Panc1 (cell line): ENCODE data around the gene ECHDC1.

Source experiments
- POLR2AphosphoS5 ChIP-seq: IDR thresholded peaks from 2 replicates; pipeline ENCODE4 v1.6.1; 2012; ENCODE audit warnings: mild to moderate bottlenecking, low read depth, low read length, moderate library complexity
- TF ChIP-seq, protein P1 (sequence below): fragments of 450-650 bp; IDR thresholded peaks from 2 replicates; pipeline ENCODE4 v1.5.1; 2017; ENCODE audit warnings: mild to moderate bottlenecking
- TF ChIP-seq, protein P2 (sequence below), 2 experiments: IDR thresholded peaks; 2 replicates each; pipeline ENCODE4 v1.6.1; 2011 to 2012; ENCODE audit warnings: low read depth in 2 of 2, control low read depth in 1 of 2, low read length in 1 of 2, mild to moderate bottlenecking in 1 of 2, moderate library complexity in 1 of 2; ENCODE audit not compliant: insufficient read depth in 1 of 2

DNA sequence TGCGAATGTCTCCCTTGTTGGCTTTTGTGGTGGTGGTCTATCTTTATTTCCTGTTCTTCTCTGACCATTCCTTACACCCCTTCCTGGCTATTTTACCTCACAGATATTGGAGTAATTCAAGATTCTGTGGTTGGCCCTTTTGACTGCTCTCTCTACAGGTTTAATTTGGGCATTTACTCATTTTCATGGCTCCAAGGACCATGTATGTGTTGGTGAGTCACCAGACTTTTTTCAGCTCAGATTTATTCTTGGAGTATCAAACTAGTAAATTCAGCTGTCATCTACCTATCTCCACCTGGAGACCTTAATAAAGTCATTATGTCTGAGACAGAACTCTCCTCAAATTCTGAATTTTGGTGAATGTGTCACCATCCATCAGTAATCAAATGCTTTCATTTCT lies 61.2 kb downstream of the ECHDC1 start:
- TF ChIP-seq, protein P1, sequence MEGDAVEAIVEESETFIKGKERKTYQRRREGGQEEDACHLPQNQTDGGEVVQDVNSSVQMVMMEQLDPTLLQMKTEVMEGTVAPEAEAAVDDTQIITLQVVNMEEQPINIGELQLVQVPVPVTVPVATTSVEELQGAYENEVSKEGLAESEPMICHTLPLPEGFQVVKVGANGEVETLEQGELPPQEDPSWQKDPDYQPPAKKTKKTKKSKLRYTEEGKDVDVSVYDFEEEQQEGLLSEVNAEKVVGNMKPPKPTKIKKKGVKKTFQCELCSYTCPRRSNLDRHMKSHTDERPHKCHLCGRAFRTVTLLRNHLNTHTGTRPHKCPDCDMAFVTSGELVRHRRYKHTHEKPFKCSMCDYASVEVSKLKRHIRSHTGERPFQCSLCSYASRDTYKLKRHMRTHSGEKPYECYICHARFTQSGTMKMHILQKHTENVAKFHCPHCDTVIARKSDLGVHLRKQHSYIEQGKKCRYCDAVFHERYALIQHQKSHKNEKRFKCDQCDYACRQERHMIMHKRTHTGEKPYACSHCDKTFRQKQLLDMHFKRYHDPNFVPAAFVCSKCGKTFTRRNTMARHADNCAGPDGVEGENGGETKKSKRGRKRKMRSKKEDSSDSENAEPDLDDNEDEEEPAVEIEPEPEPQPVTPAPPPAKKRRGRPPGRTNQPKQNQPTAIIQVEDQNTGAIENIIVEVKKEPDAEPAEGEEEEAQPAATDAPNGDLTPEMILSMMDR = no peak
- no peak for TF ChIP-seq POLR2AphosphoS5
- TF ChIP-seq, protein P2, sequence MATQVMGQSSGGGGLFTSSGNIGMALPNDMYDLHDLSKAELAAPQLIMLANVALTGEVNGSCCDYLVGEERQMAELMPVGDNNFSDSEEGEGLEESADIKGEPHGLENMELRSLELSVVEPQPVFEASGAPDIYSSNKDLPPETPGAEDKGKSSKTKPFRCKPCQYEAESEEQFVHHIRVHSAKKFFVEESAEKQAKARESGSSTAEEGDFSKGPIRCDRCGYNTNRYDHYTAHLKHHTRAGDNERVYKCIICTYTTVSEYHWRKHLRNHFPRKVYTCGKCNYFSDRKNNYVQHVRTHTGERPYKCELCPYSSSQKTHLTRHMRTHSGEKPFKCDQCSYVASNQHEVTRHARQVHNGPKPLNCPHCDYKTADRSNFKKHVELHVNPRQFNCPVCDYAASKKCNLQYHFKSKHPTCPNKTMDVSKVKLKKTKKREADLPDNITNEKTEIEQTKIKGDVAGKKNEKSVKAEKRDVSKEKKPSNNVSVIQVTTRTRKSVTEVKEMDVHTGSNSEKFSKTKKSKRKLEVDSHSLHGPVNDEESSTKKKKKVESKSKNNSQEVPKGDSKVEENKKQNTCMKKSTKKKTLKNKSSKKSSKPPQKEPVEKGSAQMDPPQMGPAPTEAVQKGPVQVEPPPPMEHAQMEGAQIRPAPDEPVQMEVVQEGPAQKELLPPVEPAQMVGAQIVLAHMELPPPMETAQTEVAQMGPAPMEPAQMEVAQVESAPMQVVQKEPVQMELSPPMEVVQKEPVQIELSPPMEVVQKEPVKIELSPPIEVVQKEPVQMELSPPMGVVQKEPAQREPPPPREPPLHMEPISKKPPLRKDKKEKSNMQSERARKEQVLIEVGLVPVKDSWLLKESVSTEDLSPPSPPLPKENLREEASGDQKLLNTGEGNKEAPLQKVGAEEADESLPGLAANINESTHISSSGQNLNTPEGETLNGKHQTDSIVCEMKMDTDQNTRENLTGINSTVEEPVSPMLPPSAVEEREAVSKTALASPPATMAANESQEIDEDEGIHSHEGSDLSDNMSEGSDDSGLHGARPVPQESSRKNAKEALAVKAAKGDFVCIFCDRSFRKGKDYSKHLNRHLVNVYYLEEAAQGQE (IDR thresholded peaks at IDR 0.05; ENCODE audit: insufficient read depth in 1 of 2, low read depth in 2 of 2, low read length in 1 of 2) = no peak
